Measurements from ENCODE around the gene ATP1B2. TPM values are rescaled to one million over a fixed set of nuclear protein-coding genes. Genes with fewer than 3 reads are reported as not detected.
"Not testable (repeated sequence)": the region's sequence is repeated elsewhere in the genome, so short reads cannot be mapped to it uniquely, and the experiment has no call there.

Gene ATP1B2
- total and polyA plus RNA-seq, 4 experiments from 2014 or later, result 0.22 to 0.52 TPM; not detected in 2

GRCh38 chr17:7614425-7615264 is 36.1 kb upstream of the ATP1B2 start, which contains the start of gene FXR2:
Gene FXR2 (minus strand): TSS chr17:7614897. CDS start chr17:7614532, 365 bp downstream.
- H3K9me3 ChIP-seq (ENCODE audit: control insufficient read depth in 1 of 2, low read length in 2 of 2), result no peaks in the 10 kb centered on the region
- ChIA-PET POLR2A (ENCODE audit: partially characterized antibody) (interaction anchor here (0.6 to 5.0 kb wide), 24 partner anchors 9 to 613 kb away, joined by 3 to 105 read pairs (median 4); partner anchors contain the start of genes ATP1B2, MPDU1, NEURL4 and POLR2A), CTCF (ENCODE audit: partially characterized antibody) (interaction anchor here (0.7 to 2.8 kb wide), 12 partner anchors 11 to 124 kb away, joined by 3 to 22 read pairs (median 6); partner anchors contain the start of genes ATP1B2, SAT2, SOX15 and TP53)
- Mint-ChIP-seq H3K4me1 (peaks cover 22 to 49% (median 35%) of the 10 kb centered on the region in 4 donors), H3K27ac (peak within 1 kb of the TSS; percentile 83 to 98 (median 97)), H3K36me3 (peaks cover 10 to 11% of the 10 kb centered on the region in 2 donors), H3K27me3 (no peaks in the 10 kb centered on the region), H3K4me3 (peak within 1 kb of the TSS; percentile 87 to 95 (median 93)), H3K9me3 (no peaks in the 10 kb centered on the region)
- H3K4me3 ChIP-seq (ENCODE audit: low read length in 2 of 2), result peak within 1 kb of the TSS; percentile 74 to 78
- intact Hi-C loops (cut with micrococcal nuclease), result loop anchor here (1.0 kb wide), 7 partner anchors 13 to 307 kb away; partner anchors contain the start of genes EIF5A, SAT2, SENP3 and TMEM256
- H3K27me3 ChIP-seq (ENCODE audit: insufficient read depth, low read length), result no peaks in the 10 kb centered on the region
- H3K36me3 ChIP-seq (ENCODE audit: insufficient read depth, low read length), result peaks cover 8% of the 10 kb centered on the region
- peak within 1 kb of the TSS; percentile 66 for H3K27ac ChIP-seq (ENCODE audit: low read depth, low read length)
- peak; percentile 98 to 100 (median 99) for DNase-seq
- peaks cover 42% of the 10 kb centered on the region for H3K4me1 ChIP-seq (ENCODE audit: insufficient read depth, low read length)

- Histone ChIP-seq H3K27ac (ENCODE audit: low read depth, low read length) (peak overlapping the region; percentile 61), H3K9me3 (ENCODE audit: control insufficient read depth in 1 of 2, low read length in 2 of 2) (no peaks in the 10 kb centered on the region), H3K4me3 (ENCODE audit: low read length in 2 of 2) (peak overlapping the region; percentile 74 to 78), H3K4me1 (ENCODE audit: insufficient read depth, low read length) (peaks cover 39% of the 10 kb centered on the region), H3K27me3 (ENCODE audit: insufficient read depth, low read length) (no peaks in the 10 kb centered on the region), H3K36me3 (ENCODE audit: insufficient read depth, low read length) (peaks cover 8% of the 10 kb centered on the region)
- Mint-ChIP-seq H3K4me3 (peak overlapping the region; percentile 86 to 95 (median 93)), H3K9me3 (no peaks in the 10 kb centered on the region), H3K27ac (peak overlapping the region; percentile 83 to 98 (median 97)), H3K36me3 (peaks cover 10% of the 10 kb centered on the region in 2 donors), H3K27me3 (no peaks in the 10 kb centered on the region), H3K4me1 (peaks cover 22 to 43% (median 33%) of the 10 kb centered on the region in 4 donors)
- no peak for DNase-seq
- CTCF ChIA-PET (ENCODE audit: partially characterized antibody), result interaction anchor here (1.3 to 2.8 kb wide), 9 partner anchors 10 to 72 kb away, joined by 3 to 22 read pairs (median 4); partner anchors contain the start of genes SAT2, TP53 and WRAP53
- intact Hi-C loops (cut with micrococcal nuclease), result loop anchor here (1.0 kb wide), 5 partner anchors 12 to 211 kb away; partner anchors contain the start of genes SAT2, SENP3, TMEM256 and WRAP53
- POLR2A ChIA-PET (ENCODE audit: partially characterized antibody), result interaction anchor here (0.6 to 5.0 kb wide), 20 partner anchors 8 to 612 kb away, joined by 3 to 105 read pairs (median 4); partner anchors contain the start of genes ATP1B2, MPDU1, POLR2A and SAT2
These were observed 35.4 kb upstream of the ATP1B2 start for GRCh38 chr17:7615265-7615747.

- POLR2A ChIA-PET (ENCODE audit: partially characterized antibody), result no interaction called here
These were observed 32.1 kb upstream of the ATP1B2 start for GRCh38 chr17:7618608-7619007.

GRCh38 chr17:7620835-7621234 is 29.9 kb upstream of the ATP1B2 start:
- intact Hi-C loops (cut with micrococcal nuclease), result no loop called here
- Histone ChIP-seq H3K4me3 (ENCODE audit: low read length in 2 of 2) (no peak overlapping the region), H3K36me3 (ENCODE audit: insufficient read depth, low read length) (no peaks in the 10 kb centered on the region), H3K27me3 (ENCODE audit: insufficient read depth, low read length) (no peaks in the 10 kb centered on the region), H3K4me1 (ENCODE audit: insufficient read depth, low read length) (no peaks in the 10 kb centered on the region), H3K9me3 (ENCODE audit: control insufficient read depth in 1 of 2, low read length in 2 of 2) (no peaks in the 10 kb centered on the region), H3K27ac (ENCODE audit: low read depth, low read length) (no peak overlapping the region)
- no peaks in the 10 kb centered on the region for H3K27me3 Mint-ChIP-seq
- H3K36me3 Mint-ChIP-seq, result no peaks in the 10 kb centered on the region
- ChIA-PET POLR2A (ENCODE audit: partially characterized antibody) (no interaction called here), CTCF (ENCODE audit: partially characterized antibody) (no interaction called here)
- no peaks in the 10 kb centered on the region for H3K9me3 Mint-ChIP-seq
- no peak for DNase-seq
- H3K4me3 Mint-ChIP-seq, result no peak overlapping the region
- no peak overlapping the region for H3K27ac Mint-ChIP-seq
- H3K4me1 Mint-ChIP-seq, result no peaks in the 10 kb centered on the region

More at GRCh38 chr17:7618608-7619007, 32.1 kb upstream of the ATP1B2 start:
- H3K27me3 Mint-ChIP-seq, result no peaks in the 10 kb centered on the region
- Histone ChIP-seq H3K27me3 (ENCODE audit: insufficient read depth, low read length) (no peaks in the 10 kb centered on the region), H3K36me3 (ENCODE audit: insufficient read depth, low read length) (no peaks in the 10 kb centered on the region), H3K4me1 (ENCODE audit: insufficient read depth, low read length) (peaks cover 6% of the 10 kb centered on the region), H3K4me3 (ENCODE audit: low read length in 2 of 2) (no peak overlapping the region), H3K9me3 (ENCODE audit: control insufficient read depth in 1 of 2, low read length in 2 of 2) (no peaks in the 10 kb centered on the region), H3K27ac (ENCODE audit: low read depth, low read length) (no peak overlapping the region)
- peaks cover 0 to 5% of the 10 kb centered on the region in 2 donors for H3K36me3 Mint-ChIP-seq
- no peak overlapping the region for H3K4me3 Mint-ChIP-seq
- H3K4me1 Mint-ChIP-seq, result peaks cover 4 to 12% (median 5%) of the 10 kb centered on the region in 4 donors
- intact Hi-C loops (cut with micrococcal nuclease), result no loop called here
- no peak for DNase-seq
- H3K27ac Mint-ChIP-seq, result no peak overlapping the region
- CTCF ChIA-PET (ENCODE audit: partially characterized antibody), result interaction anchor here (0.7 kb wide), 1 partner anchor 192 kb away, joined by 3 read pairs; no protein-coding TSS in a partner anchor
- no peaks in the 10 kb centered on the region for H3K9me3 Mint-ChIP-seq

- H3K9me3 ChIP-seq (ENCODE audit: control insufficient read depth in 1 of 2, low read length in 2 of 2), result no peaks in the 10 kb centered on the region
- Mint-ChIP-seq H3K9me3 (no peaks in the 10 kb centered on the region), H3K27me3 (no peaks in the 10 kb centered on the region), H3K27ac (no peak overlapping the region), H3K36me3 (peaks cover 0 to 6% of the 10 kb centered on the region in 2 donors), H3K4me3 (no peak overlapping the region), H3K4me1 (peaks cover 3 to 20% (median 11%) of the 10 kb centered on the region in 4 donors)
- H3K36me3 ChIP-seq (ENCODE audit: insufficient read depth, low read length), result no peaks in the 10 kb centered on the region
- peaks cover 13% of the 10 kb centered on the region for H3K4me1 ChIP-seq (ENCODE audit: insufficient read depth, low read length)
- no peak overlapping the region for H3K27ac ChIP-seq (ENCODE audit: low read depth, low read length)
- intact Hi-C loops (cut with micrococcal nuclease), result no loop called here
- H3K27me3 ChIP-seq (ENCODE audit: insufficient read depth, low read length), result no peaks in the 10 kb centered on the region
- ChIA-PET POLR2A (ENCODE audit: partially characterized antibody) (interaction anchor here (1.0 kb wide), 1 partner anchor 9 kb away, joined by 3 read pairs; the partner anchor contains the start of gene FXR2), CTCF (ENCODE audit: partially characterized antibody) (interaction anchor here (1.7 kb wide), 1 partner anchor 64 kb away, joined by 4 read pairs; the partner anchor contains the start of gene TP53)
- no peak overlapping the region for H3K4me3 ChIP-seq (ENCODE audit: low read length in 2 of 2)
- no peak for DNase-seq
These were observed 27.1 kb upstream of the ATP1B2 start for GRCh38 chr17:7623661-7624060.

GRCh38 chr17:7625749-7626148 is 25.0 kb upstream of the ATP1B2 start:
- DNase-seq; H3K9me3 ChIP-seq (ENCODE audit: control insufficient read depth in 1 of 2, low read length in 2 of 2); H3K27me3 Mint-ChIP-seq; H3K27ac Mint-ChIP-seq; H3K4me3 ChIP-seq (ENCODE audit: low read length in 2 of 2); H3K36me3 Mint-ChIP-seq; H3K27me3 ChIP-seq (ENCODE audit: insufficient read depth, low read length); H3K27ac ChIP-seq (ENCODE audit: low read depth, low read length); H3K9me3 Mint-ChIP-seq; intact Hi-C loops (cut with micrococcal nuclease); H3K36me3 ChIP-seq (ENCODE audit: insufficient read depth, low read length): not testable (repeated sequence)
- Mint-ChIP-seq H3K4me1 (peaks cover 4 to 20% (median 11%) of the 10 kb centered on the region in 4 donors), H3K4me3 (peak overlapping the region in 2 of 8 donors; percentile 45 to 93)
- H3K4me1 ChIP-seq (ENCODE audit: insufficient read depth, low read length), result peaks cover 13% of the 10 kb centered on the region
- ChIA-PET CTCF (ENCODE audit: partially characterized antibody) (interaction anchor here (1.1 to 2.9 kb wide), 3 partner anchors 10 to 62 kb away, joined by 3 to 28 read pairs (median 5); partner anchors contain the start of genes FXR2, TP53 and WRAP53), POLR2A (ENCODE audit: partially characterized antibody) (interaction anchor here (3.1 to 3.8 kb wide), 2 partner anchors 11 to 61 kb away, joined by 46 to 84 read pairs; partner anchors contain the start of genes FXR2, TP53 and WRAP53)

Measured in CD4-positive, alpha-beta memory T cell (primary cell).